Omental fat pad (tissue), 4 donors: Measurements from ENCODE around the gene NPW. TPM values are rescaled to one million over a fixed set of nuclear protein-coding genes. Genes with fewer than 3 reads are reported as not detected.

Experiments used
- ATAC-seq: fragments of 150-250 bp; one replicate; pipeline ENCODE4 v1.9.1; 2016; ENCODE audit warnings: mild to moderate bottlenecking, moderate library complexity; ENCODE audit not compliant: low FRiP score
- DNase-seq: peaks from one replicate; pipeline ENCODE4 v3.0.0-alpha.2; 2019; ENCODE audit warnings: low spot score
- total RNA-seq, 4 donors: library from RNA; depleted of rRNA; stranded (reverse); fragments of >200 nt; gene quantifications; one replicate each; pipeline ENCODE4 v1.1.0, GENCODE V29; 2016
- TF ChIP-seq, protein P1 (sequence below), 3 donors: fragments of 450-650 bp; IDR thresholded peaks; one replicate each; pipeline ENCODE4 v1.5.1; 2016 to 2017; ENCODE audit warnings: antibody characterized with exemption in 3 of 3, mild to moderate bottlenecking in 3 of 3, moderate library complexity in 2 of 3

NPW gene
- total RNA-seq, 4 donors from 2014 or later = 0.48 TPM; not detected in 3

DNA sequence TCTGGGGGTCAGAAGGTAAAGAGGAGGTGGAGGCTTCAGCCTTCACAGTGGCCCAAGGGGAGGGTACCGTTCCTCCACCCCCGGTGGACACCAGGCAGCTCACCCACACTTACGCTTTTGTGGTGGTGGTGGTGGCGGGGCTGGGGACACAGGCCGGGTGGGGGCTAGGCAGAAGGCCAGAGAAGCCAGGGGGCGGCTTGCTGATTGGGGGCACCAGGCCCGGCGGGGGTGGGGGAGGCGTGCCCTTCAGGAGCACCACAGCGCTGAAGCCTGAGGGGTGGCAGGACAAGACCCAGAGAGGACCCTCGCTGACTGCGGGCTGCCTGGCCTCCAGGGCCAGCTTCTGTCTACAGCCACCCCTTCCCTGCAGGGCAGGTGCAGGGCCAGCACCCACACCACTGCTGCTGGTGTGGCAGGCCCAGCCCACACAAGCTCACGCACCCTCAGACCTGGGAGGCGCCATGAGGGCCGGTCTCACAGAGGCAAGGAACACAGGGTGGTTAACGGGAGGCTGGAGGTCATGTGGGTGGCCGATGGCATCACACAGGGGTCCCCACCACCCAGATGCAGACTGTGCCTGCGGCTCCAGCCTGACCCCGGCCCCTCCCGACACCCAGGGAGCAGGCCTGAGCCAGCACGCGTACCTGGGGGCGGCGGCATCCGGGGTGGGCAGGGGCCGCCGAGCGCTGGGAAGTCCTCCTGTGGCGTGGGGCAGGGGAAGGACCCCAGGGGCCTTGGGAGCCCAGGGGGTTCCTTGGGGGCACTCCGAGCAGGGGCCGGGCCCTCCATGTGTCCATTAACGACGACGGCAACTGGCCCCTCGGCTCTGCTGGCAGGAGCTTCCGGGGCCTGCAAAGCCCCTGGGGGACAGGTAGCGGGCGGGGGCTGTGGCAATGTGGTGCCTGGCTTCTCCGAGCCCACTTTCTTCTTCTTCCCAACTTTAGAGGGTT is 20.5 kb upstream of the NPW start:
- DNase-seq = no peak
- TF ChIP-seq, protein P1, sequence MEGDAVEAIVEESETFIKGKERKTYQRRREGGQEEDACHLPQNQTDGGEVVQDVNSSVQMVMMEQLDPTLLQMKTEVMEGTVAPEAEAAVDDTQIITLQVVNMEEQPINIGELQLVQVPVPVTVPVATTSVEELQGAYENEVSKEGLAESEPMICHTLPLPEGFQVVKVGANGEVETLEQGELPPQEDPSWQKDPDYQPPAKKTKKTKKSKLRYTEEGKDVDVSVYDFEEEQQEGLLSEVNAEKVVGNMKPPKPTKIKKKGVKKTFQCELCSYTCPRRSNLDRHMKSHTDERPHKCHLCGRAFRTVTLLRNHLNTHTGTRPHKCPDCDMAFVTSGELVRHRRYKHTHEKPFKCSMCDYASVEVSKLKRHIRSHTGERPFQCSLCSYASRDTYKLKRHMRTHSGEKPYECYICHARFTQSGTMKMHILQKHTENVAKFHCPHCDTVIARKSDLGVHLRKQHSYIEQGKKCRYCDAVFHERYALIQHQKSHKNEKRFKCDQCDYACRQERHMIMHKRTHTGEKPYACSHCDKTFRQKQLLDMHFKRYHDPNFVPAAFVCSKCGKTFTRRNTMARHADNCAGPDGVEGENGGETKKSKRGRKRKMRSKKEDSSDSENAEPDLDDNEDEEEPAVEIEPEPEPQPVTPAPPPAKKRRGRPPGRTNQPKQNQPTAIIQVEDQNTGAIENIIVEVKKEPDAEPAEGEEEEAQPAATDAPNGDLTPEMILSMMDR (IDR thresholded peaks at IDR 0.05) = no peak
- no peak for ATAC-seq

DNA sequence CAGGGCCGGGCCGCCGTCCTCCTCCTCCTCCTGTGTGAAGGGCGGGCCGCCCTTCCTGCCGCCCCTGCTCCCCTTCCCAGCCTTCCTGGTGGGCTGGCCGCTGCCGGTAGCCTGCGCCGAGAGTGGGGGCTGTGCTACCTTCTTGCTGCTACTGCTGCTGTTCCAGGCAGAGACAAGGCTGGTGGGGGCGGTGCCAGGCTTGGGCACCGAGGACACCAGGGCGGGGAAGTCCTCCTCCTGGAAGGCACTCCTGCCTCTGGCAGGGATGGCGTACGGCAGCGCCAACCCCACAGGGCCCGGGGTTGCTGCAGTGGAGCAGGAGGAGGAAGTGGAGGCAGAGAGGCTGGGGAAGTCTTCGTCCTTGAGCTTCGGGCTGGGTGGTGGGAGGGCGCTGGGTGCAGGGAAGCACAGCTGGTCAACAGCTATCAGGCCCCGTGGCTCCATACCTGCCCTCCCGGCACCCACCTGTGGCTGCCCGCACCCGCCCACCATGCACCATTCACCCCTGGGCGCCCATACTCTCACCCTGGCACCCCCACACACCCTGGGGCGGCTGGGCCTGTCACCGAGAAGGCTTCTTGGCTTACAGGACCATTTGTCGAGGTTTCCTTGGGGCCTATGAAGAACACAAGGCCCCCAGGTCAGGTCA is 19.6 kb upstream of the NPW start:
- TF ChIP-seq, protein P1 (IDR thresholded peaks at IDR 0.05) = no peak
- ATAC-seq (no peak), DNase-seq (no peak)

DNA sequence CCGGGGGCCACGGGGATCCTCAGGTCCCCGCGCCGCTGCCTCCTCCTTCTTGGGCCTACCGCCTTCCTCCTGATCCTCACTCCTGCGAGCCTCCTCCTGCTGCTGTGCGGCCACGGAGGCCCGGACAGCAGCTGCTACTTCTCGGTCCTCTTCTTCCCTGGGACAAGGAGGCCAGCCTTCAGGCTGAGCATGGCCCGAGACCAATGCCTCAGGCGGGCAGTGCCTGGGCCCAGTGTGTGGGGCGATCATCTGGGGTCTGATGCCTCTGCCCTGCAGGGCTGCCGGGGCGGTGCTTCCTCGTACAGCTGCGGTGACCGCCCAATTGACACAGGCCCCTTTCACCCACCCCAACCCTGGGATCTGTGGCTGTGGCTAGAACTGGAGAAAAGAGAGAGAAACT is 18.6 kb upstream of the NPW start:
- ATAC-seq (no peak), DNase-seq (no peak)
- TF ChIP-seq, protein P1 (IDR thresholded peaks at IDR 0.05) = no peak

DNA sequence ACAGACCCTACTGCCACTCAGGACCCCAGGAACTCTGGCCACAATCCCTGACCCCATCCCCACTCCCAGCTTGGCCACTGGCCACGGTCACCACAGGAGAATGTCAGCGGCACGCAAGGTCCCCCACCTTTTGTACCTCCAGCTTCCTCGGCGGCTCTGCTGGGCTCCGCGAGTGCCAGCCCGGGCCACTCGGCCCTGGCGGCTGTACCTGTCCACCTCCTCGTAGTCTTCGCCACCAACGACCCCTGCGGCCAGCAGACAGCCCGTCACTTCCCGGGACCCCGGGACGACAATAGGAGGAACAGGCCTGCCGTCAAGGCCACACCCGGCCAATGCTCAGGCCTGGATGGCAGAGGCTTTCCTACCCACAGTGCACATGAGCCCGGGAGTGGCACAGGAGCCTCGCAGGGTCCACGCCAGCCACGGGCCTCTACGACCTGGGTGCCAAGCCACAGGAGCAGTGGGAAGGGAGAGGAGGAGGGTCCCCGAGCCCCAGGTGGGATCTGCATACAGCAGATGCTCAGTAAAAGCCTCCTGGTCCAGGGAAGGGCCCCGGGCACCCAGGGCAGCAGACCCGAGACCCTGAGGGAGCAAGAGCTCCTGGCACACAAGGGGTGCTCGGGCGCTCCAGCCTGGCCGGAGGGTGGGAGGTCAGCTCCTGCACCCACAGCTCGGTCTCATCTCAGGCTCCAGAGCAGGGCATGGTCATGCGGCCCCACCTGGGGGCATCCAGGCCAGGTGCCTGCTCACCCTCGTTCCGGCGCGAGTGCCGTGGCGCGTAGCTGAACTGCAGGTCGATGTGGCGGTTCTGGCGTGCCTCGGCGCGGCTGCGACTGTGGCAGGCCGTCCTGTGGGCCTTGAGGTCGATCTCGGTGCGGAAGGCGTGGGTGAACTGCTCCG is 17.9 kb upstream of the NPW start:
- ATAC-seq (no peak), DNase-seq (no peak)
- TF ChIP-seq, protein P1 (IDR thresholded peaks at IDR 0.05) = no peak

DNA sequence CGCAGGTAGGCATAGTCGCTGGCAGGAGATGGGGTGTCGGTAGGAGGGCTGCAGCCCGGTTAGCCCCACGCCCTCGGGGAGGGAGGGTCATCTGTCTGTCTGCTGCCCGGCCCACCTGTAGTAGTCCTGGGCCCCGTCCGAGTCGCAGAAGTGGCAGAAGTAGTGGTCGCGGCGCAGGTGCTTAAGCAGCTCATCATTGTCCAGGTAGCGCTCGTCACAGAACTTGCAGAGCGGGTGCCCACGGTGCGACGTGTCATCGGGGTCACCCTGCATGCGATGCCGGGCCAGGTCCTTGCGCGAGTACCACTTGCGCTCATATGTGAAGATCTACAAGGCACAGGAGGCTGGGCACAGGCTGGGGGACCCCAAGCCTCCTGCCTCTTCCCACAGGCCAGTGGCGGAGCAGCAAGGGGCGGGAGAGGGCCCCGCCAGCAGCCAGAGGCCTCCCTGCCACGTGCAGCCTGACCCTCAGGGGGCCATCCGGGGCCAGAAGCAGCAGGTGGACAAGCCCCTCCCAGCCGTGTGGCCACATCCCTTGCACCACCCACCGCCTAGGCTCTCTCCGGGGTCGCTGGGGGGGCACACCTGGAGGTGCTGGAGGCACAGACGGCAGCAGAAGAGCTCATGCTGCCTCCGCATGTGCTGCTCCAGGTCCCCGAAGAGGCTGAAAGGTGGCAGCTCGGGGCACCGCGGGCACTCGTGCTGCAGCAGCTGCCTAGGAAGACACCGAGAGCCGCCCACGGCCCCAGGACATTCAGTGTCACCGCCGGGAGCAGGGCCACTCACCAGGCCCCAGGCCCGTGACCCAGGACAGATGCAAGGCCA is 17.0 kb upstream of the NPW start:
- TF ChIP-seq, protein P1 (IDR thresholded peaks at IDR 0.05) = no peak

DNA sequence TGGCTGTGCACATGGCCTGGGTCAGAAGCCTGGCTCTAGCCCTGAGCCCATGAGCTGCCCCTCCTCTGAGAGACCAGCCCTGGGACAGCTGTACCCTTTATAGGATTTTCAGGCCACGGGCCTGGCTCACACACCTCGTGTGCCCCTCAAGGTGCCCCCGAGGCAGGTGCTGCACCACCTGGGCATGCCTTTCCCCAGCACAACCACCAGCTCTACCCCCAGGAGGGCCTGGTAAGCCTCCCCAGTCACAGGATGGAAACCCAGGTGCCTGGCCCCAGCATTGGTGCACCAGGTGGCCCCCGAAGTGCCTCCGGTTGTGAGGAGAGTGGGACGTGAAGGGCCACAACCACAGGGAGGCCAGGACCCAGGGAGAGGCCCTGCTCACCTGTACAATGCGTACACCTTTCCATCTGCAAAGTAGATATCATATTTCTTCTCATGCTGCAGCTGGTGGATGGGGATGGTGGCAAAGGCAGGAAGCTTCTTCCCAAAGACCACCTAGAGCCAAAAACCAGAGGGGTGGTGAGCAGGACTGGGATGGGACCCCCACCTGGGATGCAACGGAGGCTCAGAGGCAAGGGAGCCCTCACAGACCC is 16.3 kb upstream of the NPW start:
- no peak for DNase-seq
- ATAC-seq = no peak

More for the DNA sequence above, 17.0 kb upstream of the NPW start:
- DNase-seq = no peak
- ATAC-seq = no peak

More for the DNA sequence above, 16.3 kb upstream of the NPW start:
- TF ChIP-seq, protein P1 (IDR thresholded peaks at IDR 0.05) = no peak
